SU-DHL-6 (cell line): ENCODE data around the gene RFX4.

Source experiments
- H2AFZ ChIP-seq: fragments of 200-600 bp; sonication (generic); 2 replicates; pipeline ENCODE4 v1.6.1; 2014; ENCODE audit warnings: low read depth, mild to moderate bottlenecking, moderate library complexity, mixed read lengths, antibody characterized with exemption, low read length; ENCODE audit not compliant: severe bottlenecking
- H3F3A ChIP-seq: fragments of 200-600 bp; shearing (Covaris generic); 2 replicates; pipeline ENCODE4 v1.6.0; 2016; ENCODE audit warnings: antibody characterized with exemption, mild to moderate bottlenecking; ENCODE audit not compliant: insufficient read depth
- H3K27ac ChIP-seq: fragments of 200-600 bp; sonication (generic); 2 replicates; pipeline ENCODE4 v1.5.1; 2016; ENCODE audit warnings: low read depth, mild to moderate bottlenecking, low read length, moderate library complexity, mixed read lengths
- H3K27me3 ChIP-seq: fragments of 200-600 bp; sonication (generic), shearing (Covaris generic); 2 replicates; pipeline ENCODE4 v1.6.0; 2014; ENCODE audit warnings: mild to moderate bottlenecking, low read length
- H3K36me3 ChIP-seq: fragments of 200-600 bp; sonication (generic); 2 replicates; pipeline ENCODE4 v1.6.1; 2014; ENCODE audit warnings: mild to moderate bottlenecking, low read length, mixed read lengths
- H3K4me2 ChIP-seq: fragments of 300-600, 200-600 bp; shearing (Covaris generic), sonication (generic); 2 replicates; pipeline ENCODE4 v1.6.0; 2014; ENCODE audit warnings: low read length, low read depth, mild to moderate bottlenecking; ENCODE audit not compliant: poor library complexity, severe bottlenecking
- H3K4me3 ChIP-seq: fragments of 200-600 bp; sonication (generic); 2 replicates; pipeline ENCODE4 v1.5.1; 2014; ENCODE audit warnings: antibody characterized with exemption, low read length, mild to moderate bottlenecking, mixed read lengths; ENCODE audit not compliant: insufficient read depth, poor library complexity, severe bottlenecking
- H3K79me2 ChIP-seq: fragments of 200-600 bp; sonication (generic); 2 replicates; pipeline ENCODE4 v1.6.1; 2014; ENCODE audit warnings: mild to moderate bottlenecking, low read length, moderate library complexity; ENCODE audit not compliant: insufficient read depth
- H3K9ac ChIP-seq: fragments of 200-600 bp; sonication (generic); 2 replicates; pipeline ENCODE4 v1.7.0; 2014; ENCODE audit warnings: mild to moderate bottlenecking, low read length
- H3K9me2 ChIP-seq: fragments of 200-600 bp; sonication (generic); replicated peaks from 2 replicates; pipeline ENCODE4 v1.6.1; 2014; ENCODE audit warnings: low read length; ENCODE audit not compliant: insufficient read depth
- H3K9me3 ChIP-seq: fragments of 200-600 bp; sonication (generic); 2 replicates; pipeline ENCODE4 v1.6.1; 2014; ENCODE audit warnings: low read length, mixed read lengths; ENCODE audit not compliant: insufficient read depth
- H4K20me1 ChIP-seq: fragments of 200-600 bp; sonication (generic); 2 replicates; pipeline ENCODE4 v1.6.1; 2014; ENCODE audit warnings: low read depth, mild to moderate bottlenecking, antibody characterized with exemption, low read length, moderate library complexity, mixed read lengths
- EZH2phosphoT487 ChIP-seq: fragments of 200-600 bp; sonication (generic), shearing (Covaris generic); conservative IDR thresholded peaks from 2 replicates; pipeline ENCODE4 v1.6.1; 2018; ENCODE audit warnings: mild to moderate bottlenecking, antibody characterized with exemption, low read length, moderate library complexity, mixed read lengths
- TF ChIP-seq, protein P1 (sequence below): fragments of 200-600 bp; sonication (generic); IDR thresholded peaks from one replicate; pipeline ENCODE4 v1.5.1; 2017; ENCODE audit warnings: antibody characterized with exemption, mild to moderate bottlenecking, low read length, moderate library complexity; ENCODE audit not compliant: insufficient read depth, poor library complexity, severe bottlenecking

The RFX4 gene

GRCh38 chr12:106801830-106802533, 219.2 kb downstream of the RFX4 start:
- H3K79me2 ChIP-seq = no peaks in the 10 kb centered on the region
- no peak overlapping the region for H3K4me3 ChIP-seq
- H3K9me2 ChIP-seq = no peaks in the 10 kb centered on the region
- H3F3A ChIP-seq = no peaks in the 10 kb centered on the region
- H3K36me3 ChIP-seq = no peaks in the 10 kb centered on the region
- no peak overlapping the region for H3K27ac ChIP-seq
- H2AFZ ChIP-seq = no peak overlapping the region
- H3K27me3 ChIP-seq = 0 out of 2 replicates have a peak, but pooled peaks cover 3% of the 10 kb centered on the region
- no peaks in the 10 kb centered on the region for H3K9me3 ChIP-seq
- H3K9ac ChIP-seq = no peak overlapping the region
- TF ChIP-seq EZH2phosphoT487 = no peak
- TF ChIP-seq, protein P1, sequence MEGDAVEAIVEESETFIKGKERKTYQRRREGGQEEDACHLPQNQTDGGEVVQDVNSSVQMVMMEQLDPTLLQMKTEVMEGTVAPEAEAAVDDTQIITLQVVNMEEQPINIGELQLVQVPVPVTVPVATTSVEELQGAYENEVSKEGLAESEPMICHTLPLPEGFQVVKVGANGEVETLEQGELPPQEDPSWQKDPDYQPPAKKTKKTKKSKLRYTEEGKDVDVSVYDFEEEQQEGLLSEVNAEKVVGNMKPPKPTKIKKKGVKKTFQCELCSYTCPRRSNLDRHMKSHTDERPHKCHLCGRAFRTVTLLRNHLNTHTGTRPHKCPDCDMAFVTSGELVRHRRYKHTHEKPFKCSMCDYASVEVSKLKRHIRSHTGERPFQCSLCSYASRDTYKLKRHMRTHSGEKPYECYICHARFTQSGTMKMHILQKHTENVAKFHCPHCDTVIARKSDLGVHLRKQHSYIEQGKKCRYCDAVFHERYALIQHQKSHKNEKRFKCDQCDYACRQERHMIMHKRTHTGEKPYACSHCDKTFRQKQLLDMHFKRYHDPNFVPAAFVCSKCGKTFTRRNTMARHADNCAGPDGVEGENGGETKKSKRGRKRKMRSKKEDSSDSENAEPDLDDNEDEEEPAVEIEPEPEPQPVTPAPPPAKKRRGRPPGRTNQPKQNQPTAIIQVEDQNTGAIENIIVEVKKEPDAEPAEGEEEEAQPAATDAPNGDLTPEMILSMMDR = no peak
- H4K20me1 ChIP-seq = no peaks in the 10 kb centered on the region
- no peak overlapping the region for H3K4me2 ChIP-seq

DNA sequence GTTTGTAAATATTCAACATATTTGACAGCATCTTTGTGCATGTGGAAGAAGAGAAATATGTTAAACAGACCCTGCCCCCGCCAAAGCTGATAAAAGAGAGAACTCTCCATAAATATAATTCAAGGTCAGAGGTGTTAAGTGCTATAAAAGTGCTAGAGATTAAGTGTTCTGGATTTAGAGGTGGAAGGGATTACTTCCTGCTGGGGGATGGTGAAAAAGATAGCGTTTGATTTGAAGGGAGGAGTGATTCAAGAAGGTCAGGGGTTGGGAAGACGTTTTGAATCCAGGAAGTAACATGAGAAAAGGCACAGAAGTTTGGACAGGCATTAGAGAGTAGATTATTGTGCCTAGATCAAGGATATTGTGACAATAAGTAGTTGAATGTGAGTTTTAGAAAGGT, 221.9 kb downstream of the RFX4 start:
- H3F3A ChIP-seq = no peaks in the 10 kb centered on the region
- no peak overlapping the region for H3K4me3 ChIP-seq
- no peak for TF ChIP-seq EZH2phosphoT487
- TF ChIP-seq, protein P1 = no peak
- no peaks in the 10 kb centered on the region for H3K79me2 ChIP-seq
- H4K20me1 ChIP-seq = no peaks in the 10 kb centered on the region
- H2AFZ ChIP-seq = no peak overlapping the region
- no peaks in the 10 kb centered on the region for H3K27me3 ChIP-seq
- H3K9me3 ChIP-seq = no peaks in the 10 kb centered on the region
- no peak overlapping the region for H3K27ac ChIP-seq
- H3K4me2 ChIP-seq = no peak overlapping the region
- H3K9me2 ChIP-seq = no peaks in the 10 kb centered on the region
- H3K9ac ChIP-seq = no peak overlapping the region
- no peaks in the 10 kb centered on the region for H3K36me3 ChIP-seq
